Measurements from ENCODE around the gene FEN1. TPM values are rescaled to one million over a fixed set of nuclear protein-coding genes. Genes with fewer than 3 reads are reported as not detected.

The FEN1 gene
- total RNA-seq, 2 donors from 2014 or later = 55.4 to 64.7 TPM

GRCh38 chr11:61763930-61764605 lies 28.6 kb upstream of the FEN1 start:
- H3K4me1 Mint-ChIP-seq (ENCODE audit: low read depth) = no peaks in the 10 kb centered on the region
- H3K27ac Mint-ChIP-seq = no peak overlapping the region
- no peak for DNase-seq
- no peaks in the 10 kb centered on the region for H3K27me3 Mint-ChIP-seq (ENCODE audit: low read depth)
- no peak for ATAC-seq (replicated peaks in 1 of 2)
- no peaks in the 10 kb centered on the region for H3K36me3 Mint-ChIP-seq (ENCODE audit: insufficient read depth in 2 of 2)
- H3K4me3 Mint-ChIP-seq = no peak overlapping the region
- no peaks in the 10 kb centered on the region for H3K9me3 Mint-ChIP-seq

GRCh38 chr11:61764606-61765260 lies 28.0 kb upstream of the FEN1 start:
- Mint-ChIP-seq H3K4me1 (ENCODE audit: low read depth) (no peaks in the 10 kb centered on the region), H3K27ac (no peak overlapping the region), H3K36me3 (ENCODE audit: insufficient read depth in 2 of 2) (no peaks in the 10 kb centered on the region), H3K27me3 (ENCODE audit: low read depth) (no peaks in the 10 kb centered on the region), H3K9me3 (no peaks in the 10 kb centered on the region), H3K4me3 (no peak overlapping the region)
- ATAC-seq (replicated peaks in 1 of 2) (no peak), DNase-seq (no peak)

GRCh38 chr11:61765550-61766253 lies 27.0 kb upstream of the FEN1 start:
- no peak for DNase-seq
- H3K4me1 Mint-ChIP-seq (ENCODE audit: low read depth) = no peaks in the 10 kb centered on the region
- no peak overlapping the region for H3K4me3 Mint-ChIP-seq
- H3K9me3 Mint-ChIP-seq = no peaks in the 10 kb centered on the region
- H3K27ac Mint-ChIP-seq = no peak overlapping the region
- no peak for ATAC-seq (replicated peaks in 1 of 2)
- H3K27me3 Mint-ChIP-seq (ENCODE audit: low read depth) = no peaks in the 10 kb centered on the region
- H3K36me3 Mint-ChIP-seq (ENCODE audit: insufficient read depth in 2 of 2) = no peaks in the 10 kb centered on the region

- DNase-seq (no peak), ATAC-seq (replicated peaks in 1 of 2) (no peak)
- Mint-ChIP-seq H3K36me3 (ENCODE audit: insufficient read depth in 2 of 2) (no peaks in the 10 kb centered on the region), H3K4me1 (ENCODE audit: low read depth) (no peaks in the 10 kb centered on the region), H3K27ac (no peak overlapping the region), H3K4me3 (no peak overlapping the region), H3K27me3 (ENCODE audit: low read depth) (no peaks in the 10 kb centered on the region), H3K9me3 (no peaks in the 10 kb centered on the region)
Measured at GRCh38 chr11:61766353-61766841, 26.3 kb upstream of the FEN1 start.

GRCh38 chr11:61768376-61769076 lies 24.2 kb upstream of the FEN1 start:
- ATAC-seq (replicated peaks in 1 of 2) (no peak), DNase-seq (no peak)
- Mint-ChIP-seq H3K27ac (no peak overlapping the region), H3K36me3 (ENCODE audit: insufficient read depth in 2 of 2) (no peaks in the 10 kb centered on the region), H3K4me1 (ENCODE audit: low read depth) (no peaks in the 10 kb centered on the region), H3K27me3 (ENCODE audit: low read depth) (no peaks in the 10 kb centered on the region), H3K9me3 (no peaks in the 10 kb centered on the region), H3K4me3 (no peak overlapping the region)

- Mint-ChIP-seq H3K27ac (no peak overlapping the region), H3K4me1 (ENCODE audit: low read depth) (no peaks in the 10 kb centered on the region)
Measured at GRCh38 chr11:61769169-61769920, 23.4 kb upstream of the FEN1 start.

GRCh38 chr11:61769946-61770683 lies 22.6 kb upstream of the FEN1 start:
- ATAC-seq (replicated peaks in 1 of 2) = no peak
- Mint-ChIP-seq H3K9me3 (no peaks in the 10 kb centered on the region), H3K4me1 (ENCODE audit: low read depth) (no peaks in the 10 kb centered on the region), H3K27ac (no peak overlapping the region), H3K27me3 (ENCODE audit: low read depth) (no peaks in the 10 kb centered on the region), H3K36me3 (ENCODE audit: insufficient read depth in 2 of 2) (no peaks in the 10 kb centered on the region), H3K4me3 (no peak overlapping the region)
- DNase-seq = no peak

More at GRCh38 chr11:61769169-61769920, 23.4 kb upstream of the FEN1 start:
- Mint-ChIP-seq H3K27me3 (ENCODE audit: low read depth) (no peaks in the 10 kb centered on the region), H3K9me3 (no peaks in the 10 kb centered on the region), H3K4me3 (no peak overlapping the region), H3K36me3 (ENCODE audit: insufficient read depth in 2 of 2) (no peaks in the 10 kb centered on the region)
- no peak for ATAC-seq (replicated peaks in 1 of 2)
- DNase-seq = no peak

GRCh38 chr11:61771195-61771894 lies 21.4 kb upstream of the FEN1 start:
- Mint-ChIP-seq H3K27me3 (ENCODE audit: low read depth) (no peaks in the 10 kb centered on the region), H3K4me3 (no peak overlapping the region), H3K9me3 (no peaks in the 10 kb centered on the region), H3K4me1 (ENCODE audit: low read depth) (peaks cover 2% of the 10 kb centered on the region), H3K27ac (no peak overlapping the region), H3K36me3 (ENCODE audit: insufficient read depth in 2 of 2) (no peaks in the 10 kb centered on the region)
- ATAC-seq (replicated peaks in 1 of 2) (no peak), DNase-seq (no peak)

GRCh38 chr11:61771985-61772455 lies 20.7 kb upstream of the FEN1 start:
- no peak for DNase-seq
- Mint-ChIP-seq H3K27me3 (ENCODE audit: low read depth) (no peaks in the 10 kb centered on the region), H3K4me3 (no peak overlapping the region), H3K4me1 (ENCODE audit: low read depth) (peaks cover 9% of the 10 kb centered on the region), H3K27ac (no peak overlapping the region), H3K36me3 (ENCODE audit: insufficient read depth in 2 of 2) (no peaks in the 10 kb centered on the region), H3K9me3 (no peaks in the 10 kb centered on the region)
- no peak for ATAC-seq (replicated peaks in 1 of 2)

- Mint-ChIP-seq H3K9me3 (no peaks in the 10 kb centered on the region), H3K27me3 (ENCODE audit: low read depth) (no peaks in the 10 kb centered on the region), H3K36me3 (ENCODE audit: insufficient read depth in 2 of 2) (no peaks in the 10 kb centered on the region), H3K27ac (no peak overlapping the region), H3K4me3 (no peak overlapping the region), H3K4me1 (ENCODE audit: low read depth) (peaks cover 17% of the 10 kb centered on the region)
- ATAC-seq (replicated peaks in 1 of 2) = no peak
- DNase-seq = no peak
Measured at GRCh38 chr11:61773356-61773755, 19.4 kb upstream of the FEN1 start.

- Mint-ChIP-seq H3K4me1 (ENCODE audit: low read depth) (peaks cover 17% of the 10 kb centered on the region), H3K27ac (no peak overlapping the region)
- no peak for ATAC-seq (replicated peaks in 1 of 2)
Measured at GRCh38 chr11:61773809-61774208, 18.9 kb upstream of the FEN1 start.

More at GRCh38 chr11:61773809-61774208, 18.9 kb upstream of the FEN1 start:
- no peak for DNase-seq
- Mint-ChIP-seq H3K36me3 (ENCODE audit: insufficient read depth in 2 of 2) (no peaks in the 10 kb centered on the region), H3K4me3 (no peak overlapping the region), H3K27me3 (ENCODE audit: low read depth) (no peaks in the 10 kb centered on the region), H3K9me3 (no peaks in the 10 kb centered on the region)
